Measurements from ENCODE around the gene RPH3AL.

RPH3AL gene

DNA sequence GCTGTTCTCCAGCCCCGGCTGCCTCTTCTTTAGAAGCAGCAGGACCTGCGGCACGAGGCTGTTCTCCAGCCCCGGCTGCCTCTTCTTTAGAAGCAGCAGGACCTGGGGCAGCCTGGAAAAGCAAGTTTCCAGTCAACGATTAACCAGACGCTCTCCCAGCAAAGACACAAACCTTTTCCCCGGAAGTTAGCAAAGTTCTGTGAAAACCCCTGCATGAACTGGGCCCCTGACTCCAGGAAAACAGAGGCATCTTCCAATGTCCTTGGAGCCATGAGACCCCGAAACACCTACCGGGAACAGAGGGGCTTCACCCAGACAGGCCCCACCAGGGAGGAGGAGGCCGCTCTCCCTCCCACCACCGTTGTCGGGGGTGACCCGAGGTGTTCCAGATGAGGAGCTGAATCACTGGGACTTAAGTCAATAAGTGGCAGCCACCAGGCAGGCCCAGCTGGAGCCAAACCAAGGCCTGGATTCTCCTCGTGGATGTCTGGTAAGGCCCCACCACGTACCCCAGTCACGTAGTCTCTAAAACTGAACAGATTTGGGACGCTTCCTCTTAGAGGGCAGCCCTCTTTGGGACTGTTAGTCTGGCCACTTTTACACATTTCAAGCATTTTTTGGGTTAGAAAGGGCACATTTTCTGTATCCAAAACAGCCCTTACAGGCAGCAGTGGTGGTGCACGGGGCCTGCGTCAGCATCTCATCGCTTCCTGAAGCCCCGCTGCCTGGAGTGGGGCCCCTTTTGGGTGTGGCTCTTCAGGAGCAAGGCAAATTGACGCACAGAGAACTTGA is at the start of gene RPH3AL (continued):
- TF ChIP-seq KLF10 (tag by site-specific recombination; IDR thresholded peaks at IDR 0.05) (peak; percentile 51), ZNF600 (tag by site-specific recombination; IDR thresholded peaks at IDR 0.05) (peak; percentile 87; the same call in 1 of the 2 replicates), TRIM28 (IDR thresholded peaks at IDR 0.05; ENCODE audit: borderline replicate concordance, low read length) (no peak), ZNF133 (tag by site-specific recombination; IDR thresholded peaks at IDR 0.05) (no peak), ZBTB8A (tag by site-specific recombination; IDR thresholded peaks at IDR 0.05) (peak; percentile 40; the same call in 1 of the 2 replicates), KLF1 (tag by site-specific recombination; IDR thresholded peaks at IDR 0.05) (peak; percentile 65), SCRT1 (tag by site-specific recombination; IDR thresholded peaks at IDR 0.05; ENCODE audit: borderline replicate concordance) (no peak), ZNF510 (tag by site-specific recombination; IDR thresholded peaks at IDR 0.05; ENCODE audit: insufficient replicate concordance) (no peak), ZNF169 (tag by site-specific recombination; IDR thresholded peaks at IDR 0.05) (no peak), ZNF114 (tag by site-specific recombination; IDR thresholded peaks at IDR 0.05) (no peak), ZNF423 (tag by site-specific recombination; IDR thresholded peaks at IDR 0.05) (no peak), ZBTB17 (tag by site-specific recombination; IDR thresholded peaks at IDR 0.05) (peak; percentile 83), ZNF629 (tag by site-specific recombination; IDR thresholded peaks at IDR 0.05) (peak; percentile 81), ZNF354C (tag by site-specific recombination; IDR thresholded peaks at IDR 0.05; ENCODE audit: borderline replicate concordance, low read depth) (no peak), ZNF560 (tag by site-specific recombination; IDR thresholded peaks at IDR 0.05; ENCODE audit: borderline replicate concordance) (no peak), ZNF707 (tag by site-specific recombination; IDR thresholded peaks at IDR 0.05) (no peak), ZNF23 (tag by site-specific recombination; IDR thresholded peaks at IDR 0.05; ENCODE audit: borderline replicate concordance) (no peak), ZNF140 (tag by site-specific recombination; IDR thresholded peaks at IDR 0.05) (no peak), KLF8 (tag by site-specific recombination; IDR thresholded peaks at IDR 0.05) (no peak), ZNF394 (tag by site-specific recombination; IDR thresholded peaks at IDR 0.05; ENCODE audit: borderline replicate concordance) (peak; percentile 46; the same call in 1 of the 2 replicates), ZNF529 (tag by site-specific recombination; IDR thresholded peaks at IDR 0.05; ENCODE audit: insufficient replicate concordance) (no peak), ZBTB1 (tag by site-specific recombination; IDR thresholded peaks at IDR 0.05) (no peak), ZBTB7A (tag by site-specific recombination; IDR thresholded peaks at IDR 0.05; ENCODE audit: low read depth) (no peak)
- TF ChIP-seq, protein P1, sequence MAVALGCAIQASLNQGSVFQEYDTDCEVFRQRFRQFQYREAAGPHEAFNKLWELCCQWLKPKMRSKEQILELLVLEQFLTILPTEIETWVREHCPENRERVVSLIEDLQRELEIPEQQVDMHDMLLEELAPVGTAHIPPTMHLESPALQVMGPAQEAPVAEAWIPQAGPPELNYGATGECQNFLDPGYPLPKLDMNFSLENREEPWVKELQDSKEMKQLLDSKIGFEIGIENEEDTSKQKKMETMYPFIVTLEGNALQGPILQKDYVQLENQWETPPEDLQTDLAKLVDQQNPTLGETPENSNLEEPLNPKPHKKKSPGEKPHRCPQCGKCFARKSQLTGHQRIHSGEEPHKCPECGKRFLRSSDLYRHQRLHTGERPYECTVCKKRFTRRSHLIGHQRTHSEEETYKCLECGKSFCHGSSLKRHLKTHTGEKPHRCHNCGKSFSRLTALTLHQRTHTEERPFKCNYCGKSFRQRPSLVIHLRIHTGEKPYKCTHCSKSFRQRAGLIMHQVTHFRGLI (tag by site-specific recombination; IDR thresholded peaks at IDR 0.05): no peak
- TF ChIP-seq, protein P2, sequence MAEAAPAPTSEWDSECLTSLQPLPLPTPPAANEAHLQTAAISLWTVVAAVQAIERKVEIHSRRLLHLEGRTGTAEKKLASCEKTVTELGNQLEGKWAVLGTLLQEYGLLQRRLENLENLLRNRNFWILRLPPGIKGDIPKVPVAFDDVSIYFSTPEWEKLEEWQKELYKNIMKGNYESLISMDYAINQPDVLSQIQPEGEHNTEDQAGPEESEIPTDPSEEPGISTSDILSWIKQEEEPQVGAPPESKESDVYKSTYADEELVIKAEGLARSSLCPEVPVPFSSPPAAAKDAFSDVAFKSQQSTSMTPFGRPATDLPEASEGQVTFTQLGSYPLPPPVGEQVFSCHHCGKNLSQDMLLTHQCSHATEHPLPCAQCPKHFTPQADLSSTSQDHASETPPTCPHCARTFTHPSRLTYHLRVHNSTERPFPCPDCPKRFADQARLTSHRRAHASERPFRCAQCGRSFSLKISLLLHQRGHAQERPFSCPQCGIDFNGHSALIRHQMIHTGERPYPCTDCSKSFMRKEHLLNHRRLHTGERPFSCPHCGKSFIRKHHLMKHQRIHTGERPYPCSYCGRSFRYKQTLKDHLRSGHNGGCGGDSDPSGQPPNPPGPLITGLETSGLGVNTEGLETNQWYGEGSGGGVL (tag by site-specific recombination; IDR thresholded peaks at IDR 0.05): no peak
- TF ChIP-seq, protein P3, sequence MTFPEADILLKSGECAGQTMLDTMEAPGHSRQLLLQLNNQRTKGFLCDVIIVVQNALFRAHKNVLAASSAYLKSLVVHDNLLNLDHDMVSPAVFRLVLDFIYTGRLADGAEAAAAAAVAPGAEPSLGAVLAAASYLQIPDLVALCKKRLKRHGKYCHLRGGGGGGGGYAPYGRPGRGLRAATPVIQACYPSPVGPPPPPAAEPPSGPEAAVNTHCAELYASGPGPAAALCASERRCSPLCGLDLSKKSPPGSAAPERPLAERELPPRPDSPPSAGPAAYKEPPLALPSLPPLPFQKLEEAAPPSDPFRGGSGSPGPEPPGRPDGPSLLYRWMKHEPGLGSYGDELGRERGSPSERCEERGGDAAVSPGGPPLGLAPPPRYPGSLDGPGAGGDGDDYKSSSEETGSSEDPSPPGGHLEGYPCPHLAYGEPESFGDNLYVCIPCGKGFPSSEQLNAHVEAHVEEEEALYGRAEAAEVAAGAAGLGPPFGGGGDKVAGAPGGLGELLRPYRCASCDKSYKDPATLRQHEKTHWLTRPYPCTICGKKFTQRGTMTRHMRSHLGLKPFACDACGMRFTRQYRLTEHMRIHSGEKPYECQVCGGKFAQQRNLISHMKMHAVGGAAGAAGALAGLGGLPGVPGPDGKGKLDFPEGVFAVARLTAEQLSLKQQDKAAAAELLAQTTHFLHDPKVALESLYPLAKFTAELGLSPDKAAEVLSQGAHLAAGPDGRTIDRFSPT (tag by site-specific recombination; IDR thresholded peaks at IDR 0.05): no peak
- TF ChIP-seq, protein P4, sequence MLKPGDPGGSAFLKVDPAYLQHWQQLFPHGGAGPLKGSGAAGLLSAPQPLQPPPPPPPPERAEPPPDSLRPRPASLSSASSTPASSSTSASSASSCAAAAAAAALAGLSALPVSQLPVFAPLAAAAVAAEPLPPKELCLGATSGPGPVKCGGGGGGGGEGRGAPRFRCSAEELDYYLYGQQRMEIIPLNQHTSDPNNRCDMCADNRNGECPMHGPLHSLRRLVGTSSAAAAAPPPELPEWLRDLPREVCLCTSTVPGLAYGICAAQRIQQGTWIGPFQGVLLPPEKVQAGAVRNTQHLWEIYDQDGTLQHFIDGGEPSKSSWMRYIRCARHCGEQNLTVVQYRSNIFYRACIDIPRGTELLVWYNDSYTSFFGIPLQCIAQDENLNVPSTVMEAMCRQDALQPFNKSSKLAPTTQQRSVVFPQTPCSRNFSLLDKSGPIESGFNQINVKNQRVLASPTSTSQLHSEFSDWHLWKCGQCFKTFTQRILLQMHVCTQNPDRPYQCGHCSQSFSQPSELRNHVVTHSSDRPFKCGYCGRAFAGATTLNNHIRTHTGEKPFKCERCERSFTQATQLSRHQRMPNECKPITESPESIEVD (tag by site-specific recombination; IDR thresholded peaks at IDR 0.05): no peak
- TF ChIP-seq, protein P5, sequence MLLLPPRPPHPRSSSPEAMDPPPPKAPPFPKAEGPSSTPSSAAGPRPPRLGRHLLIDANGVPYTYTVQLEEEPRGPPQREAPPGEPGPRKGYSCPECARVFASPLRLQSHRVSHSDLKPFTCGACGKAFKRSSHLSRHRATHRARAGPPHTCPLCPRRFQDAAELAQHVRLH (tag by site-specific recombination; IDR thresholded peaks at IDR 0.05): no peak
- TF ChIP-seq, protein P6, sequence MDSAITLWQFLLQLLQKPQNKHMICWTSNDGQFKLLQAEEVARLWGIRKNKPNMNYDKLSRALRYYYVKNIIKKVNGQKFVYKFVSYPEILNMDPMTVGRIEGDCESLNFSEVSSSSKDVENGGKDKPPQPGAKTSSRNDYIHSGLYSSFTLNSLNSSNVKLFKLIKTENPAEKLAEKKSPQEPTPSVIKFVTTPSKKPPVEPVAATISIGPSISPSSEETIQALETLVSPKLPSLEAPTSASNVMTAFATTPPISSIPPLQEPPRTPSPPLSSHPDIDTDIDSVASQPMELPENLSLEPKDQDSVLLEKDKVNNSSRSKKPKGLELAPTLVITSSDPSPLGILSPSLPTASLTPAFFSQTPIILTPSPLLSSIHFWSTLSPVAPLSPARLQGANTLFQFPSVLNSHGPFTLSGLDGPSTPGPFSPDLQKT (IDR thresholded peaks at IDR 0.05; ENCODE audit: borderline replicate concordance, low read depth, low read length): no peak
- TF ChIP-seq, protein P7, sequence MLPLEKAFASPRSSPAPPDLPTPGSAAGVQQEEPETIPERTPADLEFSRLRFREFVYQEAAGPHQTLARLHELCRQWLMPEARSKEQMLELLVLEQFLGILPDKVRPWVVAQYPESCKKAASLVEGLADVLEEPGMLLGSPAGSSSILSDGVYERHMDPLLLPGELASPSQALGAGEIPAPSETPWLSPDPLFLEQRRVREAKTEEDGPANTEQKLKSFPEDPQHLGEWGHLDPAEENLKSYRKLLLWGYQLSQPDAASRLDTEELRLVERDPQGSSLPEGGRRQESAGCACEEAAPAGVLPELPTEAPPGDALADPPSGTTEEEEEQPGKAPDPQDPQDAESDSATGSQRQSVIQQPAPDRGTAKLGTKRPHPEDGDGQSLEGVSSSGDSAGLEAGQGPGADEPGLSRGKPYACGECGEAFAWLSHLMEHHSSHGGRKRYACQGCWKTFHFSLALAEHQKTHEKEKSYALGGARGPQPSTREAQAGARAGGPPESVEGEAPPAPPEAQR (tag by site-specific recombination; IDR thresholded peaks at IDR 0.05): no peak
